Neural progenitor cell (in vitro differentiated cells): ENCODE measurements around the gene SMG7. TPM values are rescaled to one million over a fixed set of nuclear protein-coding genes. Genes with fewer than 3 reads are reported as not detected.
A peak's percentile ranks its signal among the peaks of the same experiment; 100 is the strongest.

Source experiments
- DNase-seq: peaks from one replicate; pipeline ENCODE4 v3.0.0-alpha.2; 2016; ENCODE audit warnings: low spot score
- H2AFZ ChIP-seq: fragments of 200-600 bp; sonication (generic); replicated peaks from 2 replicates; pipeline ENCODE4 v1.6.1; 2016; ENCODE audit warnings: antibody characterized with exemption
- H3F3A ChIP-seq: fragments of 200-600 bp; sonication (generic); 2 replicates; pipeline ENCODE4 v1.6.1; 2016; ENCODE audit warnings: antibody characterized with exemption, low read depth
- H3K27ac ChIP-seq: fragments of 200-600 bp; sonication (generic); 2 replicates; pipeline ENCODE4 v1.5.1; 2016; ENCODE audit warnings: mild to moderate bottlenecking
- H3K27me3 ChIP-seq: fragments of 200-600 bp; sonication (generic); 2 replicates; pipeline ENCODE4 v1.6.1; 2016; ENCODE audit warnings: mild to moderate bottlenecking, moderate library complexity
- H3K36me3 ChIP-seq: fragments of 200-600 bp; sonication (generic); 2 replicates; pipeline ENCODE4 v1.5.1; 2016
- H3K4me1 ChIP-seq: fragments of 200-600 bp; sonication (generic); 2 replicates; pipeline ENCODE4 v1.6.1; 2016; ENCODE audit warnings: mixed run types
- H3K4me2 ChIP-seq: fragments of 200-600 bp; sonication (generic); 2 replicates; pipeline ENCODE4 v1.6.1; 2016
- H3K4me3 ChIP-seq: fragments of 200-600 bp; sonication (generic); 2 replicates; pipeline ENCODE4 v1.5.1; 2016
- H3K79me2 ChIP-seq: fragments of 200-600 bp; sonication (generic); 2 replicates; pipeline ENCODE4 v1.6.1; 2016; ENCODE audit warnings: low read depth
- H3K9ac ChIP-seq: fragments of 200-600 bp; sonication (generic); 2 replicates; pipeline ENCODE4 v1.6.1; 2016
- H3K9me3 ChIP-seq: fragments of 200-600 bp; sonication (generic); 2 replicates; pipeline ENCODE4 v1.5.1; 2016; ENCODE audit warnings: low read depth
- H4K20me1 ChIP-seq: fragments of 200-600 bp; sonication (generic); 2 replicates; pipeline ENCODE4 v1.6.1; 2016; ENCODE audit warnings: low read depth
- H3K27ac Mint-ChIP-seq: 3 replicates; pipeline ENCODE4 v1.8.0; 2021; ENCODE audit warnings: mixed read lengths
- H3K27me3 Mint-ChIP-seq: 2 replicates; pipeline ENCODE4 v1.8.0; 2022; ENCODE audit warnings: low read depth, mild to moderate bottlenecking, inconsistent platforms, moderate library complexity, mixed read lengths; ENCODE audit not compliant: insufficient read depth
- H3K36me3 Mint-ChIP-seq: 3 replicates; pipeline ENCODE4 v1.8.0; 2021; ENCODE audit warnings: mixed read lengths
- H3K4me1 Mint-ChIP-seq: 3 replicates; pipeline ENCODE4 v1.8.0; 2021; ENCODE audit warnings: mixed read lengths
- H3K4me3 Mint-ChIP-seq: 3 replicates; pipeline ENCODE4 v1.8.0; 2021; ENCODE audit warnings: mild to moderate bottlenecking, moderate library complexity, mixed read lengths
- H3K9me3 Mint-ChIP-seq: 3 replicates; pipeline ENCODE4 v1.8.0; 2020; ENCODE audit warnings: mixed read lengths
- EZH2 ChIP-seq: fragments of 200-600 bp; sonication (generic); IDR thresholded peaks from 2 replicates; pipeline ENCODE4 v1.6.1; 2017; ENCODE audit warnings: antibody characterized with exemption, mild to moderate bottlenecking, moderate library complexity
- EZH2phosphoT487 ChIP-seq: fragments of 200-600 bp; sonication (generic); IDR thresholded peaks from 2 replicates; pipeline ENCODE4 v1.6.1; 2017; ENCODE audit warnings: antibody characterized with exemption
- total RNA-seq: library from RNA; depleted of rRNA; stranded (reverse); fragments of >200 nt; gene quantifications from 2 replicates; pipeline ENCODE4 v1.2.3, GENCODE V29; 2015; ENCODE audit warnings: low replicate concordance
- TF ChIP-seq, protein P1 (sequence below): fragments of 200-600 bp; sonication (generic); IDR thresholded peaks from 2 replicates; pipeline ENCODE4 v1.5.1; 2017; ENCODE audit warnings: antibody characterized with exemption, mild to moderate bottlenecking

Gene SMG7
- total RNA-seq, 1 donor from 2014 or later = 33.5 TPM

- H3K36me3 Mint-ChIP-seq = no peaks in the 10 kb centered on the region
- peaks cover 16% of the 10 kb centered on the region for H3K4me1 Mint-ChIP-seq
- Histone ChIP-seq H3K9me3 (no peaks in the 10 kb centered on the region), H2AFZ (no peak overlapping the region), H3K79me2 (no peaks in the 10 kb centered on the region), H3K36me3 (no peaks in the 10 kb centered on the region), H3K4me1 (no peaks in the 10 kb centered on the region), H3K27me3 (no peaks in the 10 kb centered on the region), H3K27ac (no peak overlapping the region), H3K9ac (no peak overlapping the region), H4K20me1 (no peaks in the 10 kb centered on the region), H3K4me3 (no peak overlapping the region), H3K4me2 (no peak overlapping the region), H3F3A (no peaks in the 10 kb centered on the region)
- no peak for TF ChIP-seq EZH2
- TF ChIP-seq, protein P1, sequence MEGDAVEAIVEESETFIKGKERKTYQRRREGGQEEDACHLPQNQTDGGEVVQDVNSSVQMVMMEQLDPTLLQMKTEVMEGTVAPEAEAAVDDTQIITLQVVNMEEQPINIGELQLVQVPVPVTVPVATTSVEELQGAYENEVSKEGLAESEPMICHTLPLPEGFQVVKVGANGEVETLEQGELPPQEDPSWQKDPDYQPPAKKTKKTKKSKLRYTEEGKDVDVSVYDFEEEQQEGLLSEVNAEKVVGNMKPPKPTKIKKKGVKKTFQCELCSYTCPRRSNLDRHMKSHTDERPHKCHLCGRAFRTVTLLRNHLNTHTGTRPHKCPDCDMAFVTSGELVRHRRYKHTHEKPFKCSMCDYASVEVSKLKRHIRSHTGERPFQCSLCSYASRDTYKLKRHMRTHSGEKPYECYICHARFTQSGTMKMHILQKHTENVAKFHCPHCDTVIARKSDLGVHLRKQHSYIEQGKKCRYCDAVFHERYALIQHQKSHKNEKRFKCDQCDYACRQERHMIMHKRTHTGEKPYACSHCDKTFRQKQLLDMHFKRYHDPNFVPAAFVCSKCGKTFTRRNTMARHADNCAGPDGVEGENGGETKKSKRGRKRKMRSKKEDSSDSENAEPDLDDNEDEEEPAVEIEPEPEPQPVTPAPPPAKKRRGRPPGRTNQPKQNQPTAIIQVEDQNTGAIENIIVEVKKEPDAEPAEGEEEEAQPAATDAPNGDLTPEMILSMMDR = no peak
- TF ChIP-seq EZH2phosphoT487 = no peak
- H3K27me3 Mint-ChIP-seq = peaks cover 15% of the 10 kb centered on the region
- H3K27ac Mint-ChIP-seq = no peak overlapping the region
- H3K4me3 Mint-ChIP-seq = no peak overlapping the region
- no peak for DNase-seq
- H3K9me3 Mint-ChIP-seq = no peaks in the 10 kb centered on the region
Observed at GRCh38 chr1:183586926-183587325, 114.6 kb downstream of the SMG7 start.

- H3K27me3 ChIP-seq = no peaks in the 10 kb centered on the region
- no peak overlapping the region for H3K4me3 ChIP-seq
- H3K4me1 ChIP-seq = no peaks in the 10 kb centered on the region
- H3F3A ChIP-seq = no peaks in the 10 kb centered on the region
- no peaks in the 10 kb centered on the region for H3K9me3 ChIP-seq
- peaks cover 24% of the 10 kb centered on the region for H3K4me1 Mint-ChIP-seq
- H3K4me3 Mint-ChIP-seq = no peak overlapping the region
- DNase-seq = no peak
- no peaks in the 10 kb centered on the region for H3K36me3 Mint-ChIP-seq
- no peak overlapping the region for H2AFZ ChIP-seq
- TF ChIP-seq EZH2phosphoT487 = no peak
- no peak for TF ChIP-seq EZH2
- TF ChIP-seq, protein P1 = no peak
- no peak overlapping the region for H3K27ac Mint-ChIP-seq
- no peaks in the 10 kb centered on the region for H4K20me1 ChIP-seq
- no peak overlapping the region for H3K9ac ChIP-seq
- no peaks in the 10 kb centered on the region for H3K9me3 Mint-ChIP-seq
- no peak overlapping the region for H3K4me2 ChIP-seq
- no peaks in the 10 kb centered on the region for H3K36me3 ChIP-seq
- no peaks in the 10 kb centered on the region for H3K79me2 ChIP-seq
- H3K27me3 Mint-ChIP-seq = peaks cover 14% of the 10 kb centered on the region
- no peak overlapping the region for H3K27ac ChIP-seq
Observed at GRCh38 chr1:183588827-183589226, 116.5 kb downstream of the SMG7 start.

DNA sequence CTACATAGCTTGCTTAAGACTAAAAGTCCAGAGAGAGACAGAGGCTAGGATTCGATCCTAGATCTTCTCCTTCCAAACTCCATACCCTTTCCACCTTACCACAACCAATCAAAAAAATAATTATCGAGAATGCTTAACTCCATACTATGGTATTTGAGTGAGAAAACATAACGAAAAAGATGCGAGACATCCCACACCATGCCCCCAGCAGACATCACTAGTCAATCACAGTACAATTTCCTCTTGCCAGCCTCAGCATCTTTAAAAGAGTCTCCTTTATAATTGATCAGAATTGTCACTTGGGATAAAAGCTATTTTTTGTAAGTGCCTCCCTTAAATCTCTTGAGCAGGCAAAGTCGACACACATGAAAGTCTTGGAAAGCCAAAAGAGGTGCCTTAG is 117.1 kb downstream of the SMG7 start:
- Mint-ChIP-seq H3K9me3 (no peaks in the 10 kb centered on the region), H3K4me3 (no peak overlapping the region), H3K27ac (no peak overlapping the region), H3K36me3 (no peaks in the 10 kb centered on the region), H3K4me1 (peaks cover 24% of the 10 kb centered on the region), H3K27me3 (peaks cover 14% of the 10 kb centered on the region)
- H3K4me2 ChIP-seq = no peak overlapping the region
- no peak for DNase-seq
- H3K4me1 ChIP-seq = no peaks in the 10 kb centered on the region
- H3K9me3 ChIP-seq = no peaks in the 10 kb centered on the region
- no peak overlapping the region for H3K27ac ChIP-seq
- no peak overlapping the region for H3K4me3 ChIP-seq
- H3K27me3 ChIP-seq = no peaks in the 10 kb centered on the region
- H3K36me3 ChIP-seq = no peaks in the 10 kb centered on the region
- no peak overlapping the region for H3K9ac ChIP-seq
- no peaks in the 10 kb centered on the region for H4K20me1 ChIP-seq
- no peaks in the 10 kb centered on the region for H3K79me2 ChIP-seq
- no peak for TF ChIP-seq EZH2phosphoT487
- TF ChIP-seq, protein P1 = no peak
- TF ChIP-seq EZH2 = no peak
- no peaks in the 10 kb centered on the region for H3F3A ChIP-seq
- no peak overlapping the region for H2AFZ ChIP-seq

- no peaks in the 10 kb centered on the region for H3K9me3 ChIP-seq
- no peaks in the 10 kb centered on the region for H3K27me3 ChIP-seq
- H3K4me3 ChIP-seq = no peak overlapping the region
- H4K20me1 ChIP-seq = no peaks in the 10 kb centered on the region
- no peaks in the 10 kb centered on the region for H3K9me3 Mint-ChIP-seq
- peaks cover 12% of the 10 kb centered on the region for H3K27me3 Mint-ChIP-seq
- H3K79me2 ChIP-seq = no peaks in the 10 kb centered on the region
- no peaks in the 10 kb centered on the region for H3K36me3 ChIP-seq
- H3K4me3 Mint-ChIP-seq = no peak overlapping the region
- no peak overlapping the region for H3K27ac Mint-ChIP-seq
- H2AFZ ChIP-seq = peak overlapping the region; percentile 34
- H3K4me1 ChIP-seq = no peaks in the 10 kb centered on the region
- no peak overlapping the region for H3K27ac ChIP-seq
- TF ChIP-seq, protein P1 = no peak
- TF ChIP-seq EZH2 (no peak), EZH2phosphoT487 (no peak)
- DNase-seq = no peak
- no peak overlapping the region for H3K9ac ChIP-seq
- no peaks in the 10 kb centered on the region for H3F3A ChIP-seq
- peaks cover 21% of the 10 kb centered on the region for H3K4me1 Mint-ChIP-seq
- H3K36me3 Mint-ChIP-seq = no peaks in the 10 kb centered on the region
- H3K4me2 ChIP-seq = no peak overlapping the region
Observed at GRCh38 chr1:183589874-183590243, 117.6 kb downstream of the SMG7 start.
